Activated CD4-positive, alpha-beta T cell treated with anti-CD3 and anti-CD28 coated beads, Interleukin-2, amount 50 U/mL, for 1 hour (primary cell): ENCODE data around the gene FOCAD.

Experiments
- DNase-seq: peaks from one replicate; pipeline ENCODE4 v3.0.0-alpha.2; 2020

Gene FOCAD

DNA sequence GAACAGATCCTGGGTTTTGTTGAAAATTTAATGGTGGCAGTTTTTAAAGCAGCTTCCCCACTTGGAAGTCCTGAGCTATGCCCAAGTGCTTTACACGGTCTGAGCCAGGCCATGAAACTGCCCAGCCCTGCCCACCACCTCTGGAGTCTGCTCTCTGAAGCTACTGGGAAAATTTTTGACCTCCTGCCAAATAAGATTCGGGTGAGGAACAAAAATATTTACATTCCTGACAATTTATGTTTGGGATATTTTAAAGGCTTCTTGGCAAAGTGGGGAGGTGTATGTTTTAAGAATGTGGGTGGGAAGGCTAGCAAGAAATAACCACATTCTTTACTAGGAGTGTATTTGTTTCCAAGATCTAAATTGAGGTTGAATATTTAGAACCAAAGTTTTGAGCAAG lies 297.4 kb downstream of the FOCAD start:
- DNase-seq = no peak

DNA sequence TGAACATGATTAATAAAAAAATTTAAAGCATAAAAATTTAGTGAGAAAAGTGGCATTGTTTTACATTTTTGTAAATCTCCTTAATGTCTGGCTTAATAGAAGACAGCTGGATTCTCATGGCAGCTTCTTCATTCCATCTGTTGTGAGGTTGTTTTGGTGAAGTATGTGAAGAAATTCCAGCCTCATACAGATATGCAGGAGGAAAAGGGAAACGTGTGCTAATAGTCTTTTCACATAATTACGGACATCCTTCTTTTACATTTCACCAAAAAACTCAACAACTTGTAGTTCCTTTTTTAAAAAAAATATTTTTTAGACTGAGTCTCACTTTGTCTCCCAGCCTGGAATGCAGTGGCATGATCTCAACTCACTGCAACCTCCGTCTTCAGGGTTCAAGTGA lies 300.4 kb downstream of the FOCAD start:
- no peak for DNase-seq

DNA sequence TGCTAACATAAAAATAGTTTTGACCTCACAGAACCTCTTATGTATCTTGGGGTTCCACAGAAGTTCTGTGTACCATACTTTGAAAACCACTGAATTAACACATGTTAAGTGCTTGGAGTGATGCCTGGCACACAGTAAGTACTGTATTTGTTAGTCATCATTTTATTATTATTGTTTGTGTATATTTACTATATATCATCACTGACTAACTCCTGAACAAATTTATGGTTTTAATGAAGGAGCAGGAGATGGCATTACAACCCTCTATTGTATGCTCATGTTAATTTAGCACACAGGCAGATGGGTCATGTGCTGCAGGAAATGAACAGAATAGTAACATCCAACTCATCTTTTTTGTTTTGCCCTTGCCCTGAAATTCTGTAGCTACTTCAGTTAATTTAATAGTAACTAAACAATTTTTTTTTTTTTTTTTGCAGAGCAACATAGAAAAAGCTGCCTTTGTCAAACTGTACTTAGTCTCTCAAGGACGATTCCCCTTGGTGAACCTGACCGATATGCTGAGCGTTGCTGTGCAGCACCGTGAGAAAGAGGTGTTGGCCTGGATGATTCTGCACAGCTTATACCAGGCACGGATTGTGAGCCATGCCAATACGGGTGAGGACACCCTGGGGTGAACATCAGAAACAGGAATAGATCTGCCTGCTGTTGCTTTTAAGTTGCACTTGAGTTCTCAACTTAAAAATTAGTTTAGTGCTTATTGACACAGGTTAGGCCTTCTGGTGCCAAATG lies 302.0 kb downstream of the FOCAD start:
- no peak for DNase-seq

GRCh38 chr9:20987521-20987920 lies 303.5 kb downstream of the FOCAD start:
- no peak for DNase-seq

DNA sequence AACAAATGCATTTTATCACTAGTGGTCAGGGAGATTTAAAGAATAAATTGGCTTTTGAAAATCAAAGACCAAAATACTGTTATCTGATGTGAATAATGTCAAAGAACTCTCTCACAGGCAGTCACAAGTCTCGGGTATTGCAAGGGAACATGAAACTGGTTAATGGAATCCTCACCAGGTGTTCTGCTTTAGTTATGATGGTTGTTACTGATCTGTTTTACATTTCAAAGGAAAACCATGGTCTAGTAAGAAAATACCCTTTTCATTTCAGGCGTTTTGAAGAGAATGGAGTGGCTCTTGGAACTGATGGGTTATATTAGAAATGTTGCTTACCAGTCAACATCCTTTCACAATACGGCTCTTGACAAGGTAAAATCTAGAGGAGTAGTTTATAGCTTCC lies 304.0 kb downstream of the FOCAD start:
- no peak for DNase-seq

- DNase-seq = no peak
Observed at GRCh38 chr9:20988671-20989315, 304.7 kb downstream of the FOCAD start.

DNA sequence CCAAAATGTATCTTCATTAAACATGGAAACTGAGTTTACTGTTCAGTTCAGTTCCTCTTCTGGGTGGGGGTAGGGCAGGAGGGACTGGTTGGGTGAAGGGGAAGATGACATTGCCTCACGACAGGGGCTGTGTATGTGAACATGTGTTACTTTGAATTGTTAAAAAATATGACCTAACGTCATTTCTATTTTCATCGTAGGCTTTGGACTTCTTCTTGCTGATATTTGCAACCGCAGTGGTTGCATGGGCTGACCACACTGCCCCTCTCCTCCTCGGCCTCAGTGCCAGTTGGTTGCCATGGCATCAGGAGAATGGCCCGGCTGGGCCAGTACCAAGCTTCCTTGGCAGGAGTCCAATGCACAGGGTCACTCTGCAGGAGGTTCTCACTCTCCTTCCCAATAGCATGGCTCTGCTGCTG lies 305.9 kb downstream of the FOCAD start:
- DNase-seq = no peak

DNA sequence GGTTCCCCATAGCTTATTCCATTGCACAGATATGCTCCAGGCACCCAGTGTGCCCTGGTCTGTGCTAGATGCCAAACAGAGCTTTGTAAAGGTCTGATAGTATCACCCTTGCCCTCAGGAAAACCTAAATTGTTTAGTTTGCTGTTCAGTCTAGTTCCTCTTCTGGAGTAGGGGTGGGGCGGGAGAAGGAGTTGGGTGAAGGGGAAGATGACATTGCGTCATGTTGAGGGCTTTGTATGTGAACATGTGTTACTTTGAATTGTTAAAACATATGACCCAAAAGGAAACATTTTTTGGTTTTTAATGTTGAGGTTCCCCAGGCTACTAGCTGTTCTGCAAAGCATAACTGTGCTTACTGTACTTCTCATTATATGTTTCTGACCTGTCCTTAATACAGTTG lies 306.8 kb downstream of the FOCAD start:
- DNase-seq = no peak

- DNase-seq = no peak
Observed at GRCh38 chr9:20994486-20994885, 310.4 kb downstream of the FOCAD start.

GRCh38 chr9:20995616-20996015 lies 311.6 kb downstream of the FOCAD start:
- DNase-seq = no peak

DNA sequence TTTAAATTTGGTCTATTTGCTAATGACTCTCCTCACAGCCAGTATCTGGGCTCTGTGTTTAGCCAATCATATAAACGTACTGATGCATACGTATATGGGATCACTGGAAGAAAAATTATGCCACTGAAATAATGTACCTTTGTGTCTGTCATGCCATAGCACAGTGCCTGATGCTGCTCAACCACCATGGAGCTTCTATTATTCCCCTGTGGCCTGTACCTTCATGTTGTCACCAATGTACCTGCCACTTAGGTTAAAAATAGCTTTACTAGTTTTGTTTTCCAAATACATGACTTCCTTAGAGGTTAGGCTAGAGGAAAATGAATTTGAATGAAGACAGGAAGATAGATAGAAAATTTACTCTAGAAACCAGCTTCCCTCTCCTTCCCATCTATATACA lies 312.8 kb downstream of the FOCAD start:
- DNase-seq = no peak

DNA sequence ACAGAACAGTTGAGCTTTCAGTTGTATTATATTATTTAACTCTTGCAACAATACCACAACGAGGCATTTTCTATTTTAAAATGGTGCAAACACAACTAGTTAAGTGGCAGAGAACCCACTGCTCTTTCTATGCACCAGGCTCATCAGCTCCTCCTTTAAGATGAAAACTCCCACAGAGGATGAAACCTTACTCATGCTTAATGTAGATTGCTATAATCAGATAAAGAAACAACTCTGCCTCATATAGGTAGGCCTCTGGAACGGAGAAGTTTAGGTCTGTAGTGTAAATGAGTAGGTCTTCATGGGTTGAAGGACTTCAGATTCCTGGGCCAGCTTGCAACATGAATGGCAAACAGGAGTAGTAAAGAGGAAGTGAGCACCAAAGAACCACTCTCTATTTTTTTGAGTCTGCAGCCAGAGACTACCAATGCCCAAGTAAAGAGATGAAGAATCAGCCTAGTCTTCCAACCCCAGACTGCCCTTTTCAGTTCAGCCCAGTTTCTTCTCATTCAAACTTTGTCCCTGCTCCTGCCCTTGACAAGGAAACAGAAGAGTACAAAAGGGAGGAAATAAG lies 313.5 kb downstream of the FOCAD start:
- DNase-seq = no peak

- DNase-seq = no peak
Observed at GRCh38 chr9:21001581-21001980, 317.5 kb downstream of the FOCAD start.

DNA sequence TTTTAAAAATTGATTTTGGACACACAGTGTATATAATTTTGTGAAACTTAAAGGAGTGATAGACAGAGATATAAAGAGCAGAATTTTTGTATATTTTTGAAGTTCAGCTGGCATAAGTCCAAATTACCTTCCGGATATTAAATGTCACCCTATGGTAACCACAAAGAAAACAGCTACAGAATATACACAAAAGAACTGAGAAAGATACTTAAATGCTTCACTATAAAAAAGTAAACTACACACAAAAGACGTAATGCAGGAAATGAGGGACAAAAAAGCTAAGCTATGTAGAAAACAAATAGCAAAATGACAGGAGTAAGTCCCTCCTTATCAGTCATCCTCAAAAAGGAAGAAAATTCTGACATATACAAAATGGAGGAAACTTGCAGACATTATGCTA lies 318.0 kb downstream of the FOCAD start:
- DNase-seq = no peak

DNA sequence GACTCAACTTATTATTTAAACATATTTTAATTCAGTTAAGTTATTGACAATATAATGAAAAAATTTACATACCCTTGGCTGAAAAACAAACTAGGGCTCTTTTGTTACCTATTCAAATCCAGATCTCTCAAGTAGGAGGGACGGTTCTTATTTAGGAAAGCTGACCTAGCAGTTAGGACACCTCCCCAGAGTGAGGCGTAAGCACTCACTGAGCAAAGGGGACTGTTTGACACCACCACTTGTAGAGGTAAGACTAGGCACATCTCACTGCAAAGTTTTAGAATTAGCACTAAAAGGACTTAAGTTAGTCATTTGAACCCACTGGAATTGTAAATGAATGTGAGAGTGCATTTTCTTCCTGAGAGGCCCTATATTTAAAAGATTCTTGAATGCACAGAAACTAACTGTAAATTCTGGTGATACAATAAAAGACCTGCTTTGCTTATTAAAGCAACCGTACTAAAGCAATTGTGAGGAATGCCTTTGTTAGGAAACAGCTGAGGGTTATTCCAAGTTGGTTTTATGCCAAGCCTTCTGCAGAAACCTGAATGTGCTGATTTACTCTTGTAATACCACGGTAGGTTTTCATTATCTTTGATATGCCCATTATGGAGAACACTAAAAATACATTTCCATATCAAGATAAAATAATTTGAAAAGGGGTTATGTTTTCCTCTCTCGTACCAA lies 331.2 kb downstream of the FOCAD start:
- no peak for DNase-seq

GRCh38 chr9:21015995-21016394 lies 331.9 kb downstream of the FOCAD start:
- no peak for DNase-seq

DNA sequence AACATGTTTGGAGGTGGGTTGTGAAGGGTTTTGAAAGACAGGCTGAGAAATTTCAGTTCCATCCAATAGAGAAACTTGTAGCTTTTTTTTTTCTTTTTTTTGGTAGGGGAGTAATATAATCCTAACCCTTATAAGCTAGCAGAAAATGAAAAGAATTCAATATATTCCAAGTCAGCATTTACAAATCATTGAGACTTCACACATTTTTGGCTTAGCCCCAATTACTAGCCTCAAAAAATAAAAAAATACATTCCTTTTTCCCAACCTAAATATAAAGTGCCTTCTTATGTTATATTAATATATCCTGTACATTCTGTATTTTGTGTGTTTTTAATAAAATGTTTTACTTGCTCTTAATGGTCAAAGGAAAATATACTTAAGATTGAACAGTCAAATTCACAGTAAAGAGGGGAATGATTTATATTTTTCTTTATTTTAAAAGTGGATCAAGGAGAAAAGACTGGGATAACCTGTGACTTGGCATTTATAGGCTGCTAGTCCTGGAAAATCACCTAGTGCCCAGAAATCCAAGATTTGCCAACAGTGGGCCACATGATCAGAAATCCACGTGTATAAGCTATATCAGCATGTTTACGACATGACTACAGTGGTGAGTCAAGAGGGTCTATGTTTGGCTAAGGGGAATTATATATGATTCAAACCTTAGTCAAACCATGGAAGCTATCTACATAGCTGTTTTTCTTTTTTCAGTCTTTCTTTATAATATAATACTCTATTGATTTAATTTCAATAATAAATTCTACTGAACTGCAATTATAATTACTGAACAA lies 332.8 kb downstream of the FOCAD start:
- no peak for DNase-seq

DNA sequence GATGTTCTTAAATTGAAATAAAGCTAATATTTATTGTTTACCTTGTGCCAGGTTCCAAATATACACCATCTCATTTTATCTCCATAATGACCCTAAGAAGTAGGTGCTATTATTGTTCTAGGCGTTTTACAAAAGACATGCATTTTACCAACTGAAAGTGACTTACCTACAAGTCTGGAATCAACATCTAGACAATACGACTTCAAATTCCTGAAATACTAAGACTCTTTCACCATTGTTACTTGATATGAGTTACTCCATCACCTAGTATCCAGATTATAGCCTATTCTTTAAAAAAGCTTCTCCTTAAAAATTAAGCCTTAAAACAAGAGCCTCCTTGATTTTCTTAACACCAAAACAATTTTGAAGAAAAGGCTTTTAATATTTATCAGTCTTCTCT lies 334.1 kb downstream of the FOCAD start:
- no peak for DNase-seq

DNA sequence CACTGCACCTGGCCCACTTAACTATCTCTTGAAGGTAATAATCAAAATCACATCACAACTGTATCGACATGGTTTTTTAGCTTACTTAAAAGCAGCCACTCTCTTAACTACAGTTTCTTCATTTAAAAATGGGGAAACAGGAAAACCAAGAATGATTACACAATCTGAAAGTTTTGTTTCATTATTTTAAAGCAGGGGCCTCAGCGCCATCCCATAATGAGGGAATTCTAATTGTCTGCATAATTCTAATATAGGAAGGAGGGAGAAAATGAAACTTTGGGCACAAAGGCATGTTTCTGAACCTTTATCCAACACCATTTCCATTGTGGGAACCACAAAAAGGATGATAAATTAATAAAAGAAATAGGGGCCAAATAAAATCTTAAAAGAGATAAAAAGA lies 339.8 kb downstream of the FOCAD start:
- DNase-seq = no peak

- DNase-seq = no peak
Observed at GRCh38 chr9:21027295-21027694, 343.2 kb downstream of the FOCAD start.

- no peak for DNase-seq
Observed at GRCh38 chr9:21028466-21028865, 344.4 kb downstream of the FOCAD start.

- DNase-seq = no peak
Observed at GRCh38 chr9:21029661-21030060, 345.6 kb downstream of the FOCAD start.
